Breast epithelium (tissue), 4 donors: ENCODE data around the gene GPR137. TPM values are rescaled to one million over a fixed set of nuclear protein-coding genes. Genes with fewer than 3 reads are reported as not detected.
"Not testable (repeated sequence)": the region's sequence is repeated elsewhere in the genome, so short reads cannot be mapped to it uniquely, and the experiment has no call there.

Experiments
- DNase-seq, 2 donors: peaks; one replicate each; pipeline ENCODE4 v3.0.0-alpha.2; 2019; ENCODE audit warnings: low spot score in 2 of 2
- H3K27ac ChIP-seq, 2 donors: fragments of 200-600 bp; sonication (generic) in 1 of 2; one replicate each; pipeline ENCODE4 v1.5.1; 2016 to 2019; ENCODE audit warnings: mild to moderate bottlenecking in 1 of 2
- H3K27me3 ChIP-seq, 2 donors: fragments of 200-600 bp; sonication (generic) in 1 of 2; one replicate each; pipeline versions ENCODE4 v1.5.1 to v1.6.0; 2017 to 2019; ENCODE audit warnings: control low read depth in 1 of 2, mild to moderate bottlenecking in 1 of 2
- H3K36me3 ChIP-seq: fragments of 200-600 bp; one replicate; pipeline ENCODE4 v1.5.1; 2019
- H3K4me1 ChIP-seq, 2 donors: fragments of 200-600 bp; sonication (generic); one replicate each; pipeline ENCODE4 v1.5.1; 2016 to 2019; ENCODE audit warnings: control low read depth in 1 of 2
- H3K4me3 ChIP-seq, 3 donors: fragments of 200-600 bp; sonication (generic); 1 replicate in 2 of 3; 2 replicates in 1 of 3; pipeline ENCODE4 v1.5.1; 2016 to 2019; ENCODE audit warnings: mild to moderate bottlenecking in 3 of 3, moderate library complexity in 2 of 3
- H3K9me3 ChIP-seq, 2 donors: fragments of 200-600 bp; sonication (generic) in 1 of 2; one replicate each; pipeline ENCODE4 v1.5.1; 2016 to 2019; ENCODE audit warnings: control low read depth in 1 of 2
- POLR2A ChIP-seq: fragments of 450-650 bp; IDR thresholded peaks from one replicate; pipeline ENCODE4 v1.6.1; 2016; ENCODE audit warnings: antibody characterized with exemption, mild to moderate bottlenecking, moderate library complexity
- POLR2AphosphoS5 ChIP-seq, 3 donors: sonication (generic); formaldehyde crosslinking; IDR thresholded peaks; one replicate each; pipeline ENCODE4 v1.6.1; 2017; ENCODE audit warnings: antibody characterized with exemption in 3 of 3
- intact Hi-C: fragments of 100-400 bp; cut with DNase I; formaldehyde crosslinking; loops from one replicate; pipeline ENCODE4 v1.15.1; 2023; ENCODE audit warnings: low total_unique reads
- total RNA-seq, 3 donors: library from RNA; depleted of rRNA; stranded (reverse); fragments of >200 nt; gene quantifications; one replicate each; pipeline ENCODE4 v1.1.0, GENCODE V29; 2016
- TF ChIP-seq, protein P1 (sequence below), 3 donors: fragments of 450-650 bp; IDR thresholded peaks; one replicate each; pipeline ENCODE4 v1.5.1; 2016 to 2017; ENCODE audit warnings: antibody characterized with exemption in 3 of 3, mild to moderate bottlenecking in 3 of 3, moderate library complexity in 3 of 3

GPR137 gene
- total RNA-seq, 3 donors from 2014 or later: 8.9 to 14.7 (median 11.1) TPM

GRCh38 chr11:64321533-64321932 lies 35.9 kb downstream of the GPR137 start:
- DNase-seq: peak in 1 of 2 donors; percentile 92
- Histone ChIP-seq H3K36me3 (no peaks in the 10 kb centered on the region), H3K4me1 (peaks cover 0 to 13% of the 10 kb centered on the region in 2 donors), H3K4me3 (no peak overlapping the region), H3K27me3 (no peaks in the 10 kb centered on the region), H3K27ac (peak overlapping the region; percentile 81 to 98), H3K9me3 (no peaks in the 10 kb centered on the region)
- peak in 2 of 3 donors; percentile 41 to 67 for TF ChIP-seq POLR2AphosphoS5 (IDR thresholded peaks at IDR 0.05)
- TF ChIP-seq, protein P1, sequence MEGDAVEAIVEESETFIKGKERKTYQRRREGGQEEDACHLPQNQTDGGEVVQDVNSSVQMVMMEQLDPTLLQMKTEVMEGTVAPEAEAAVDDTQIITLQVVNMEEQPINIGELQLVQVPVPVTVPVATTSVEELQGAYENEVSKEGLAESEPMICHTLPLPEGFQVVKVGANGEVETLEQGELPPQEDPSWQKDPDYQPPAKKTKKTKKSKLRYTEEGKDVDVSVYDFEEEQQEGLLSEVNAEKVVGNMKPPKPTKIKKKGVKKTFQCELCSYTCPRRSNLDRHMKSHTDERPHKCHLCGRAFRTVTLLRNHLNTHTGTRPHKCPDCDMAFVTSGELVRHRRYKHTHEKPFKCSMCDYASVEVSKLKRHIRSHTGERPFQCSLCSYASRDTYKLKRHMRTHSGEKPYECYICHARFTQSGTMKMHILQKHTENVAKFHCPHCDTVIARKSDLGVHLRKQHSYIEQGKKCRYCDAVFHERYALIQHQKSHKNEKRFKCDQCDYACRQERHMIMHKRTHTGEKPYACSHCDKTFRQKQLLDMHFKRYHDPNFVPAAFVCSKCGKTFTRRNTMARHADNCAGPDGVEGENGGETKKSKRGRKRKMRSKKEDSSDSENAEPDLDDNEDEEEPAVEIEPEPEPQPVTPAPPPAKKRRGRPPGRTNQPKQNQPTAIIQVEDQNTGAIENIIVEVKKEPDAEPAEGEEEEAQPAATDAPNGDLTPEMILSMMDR (IDR thresholded peaks at IDR 0.05): no peak
- intact Hi-C loops: no loop called here

- no peak overlapping the region for H3K4me3 ChIP-seq
- no peaks in the 10 kb centered on the region for H3K9me3 ChIP-seq
- no peaks in the 10 kb centered on the region for H3K27me3 ChIP-seq
- intact Hi-C loops: no loop called here
- no peak for DNase-seq
- no peak for TF ChIP-seq POLR2A
- TF ChIP-seq POLR2AphosphoS5 (IDR thresholded peaks at IDR 0.05): no peak
- TF ChIP-seq, protein P1 (IDR thresholded peaks at IDR 0.05): no peak
- H3K27ac ChIP-seq: peak overlapping the region; percentile 73 to 98
- H3K36me3 ChIP-seq: no peaks in the 10 kb centered on the region
- peaks cover 0 to 9% of the 10 kb centered on the region in 2 donors for H3K4me1 ChIP-seq
Measured at GRCh38 chr11:64322925-64323260, 37.2 kb downstream of the GPR137 start.

DNA sequence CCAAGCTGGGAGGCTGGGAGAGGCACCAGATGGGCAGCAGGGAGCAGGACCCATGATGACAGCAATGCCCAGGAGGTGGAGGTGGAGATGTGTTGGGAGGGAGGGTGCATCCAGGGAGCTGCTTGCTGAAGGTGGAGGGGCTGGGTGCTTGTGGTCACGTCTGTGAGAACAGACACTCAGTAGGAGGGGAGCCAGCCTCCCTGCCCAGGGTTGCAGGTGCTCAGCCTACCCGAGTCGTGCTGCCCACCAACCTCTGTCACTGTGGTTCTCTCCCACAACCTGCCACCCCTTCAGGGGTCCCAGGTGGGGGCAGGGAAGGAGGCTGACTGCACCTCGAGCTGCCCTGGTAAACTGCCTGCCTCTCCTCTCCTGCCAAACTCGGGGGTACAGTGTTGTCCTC lies 37.7 kb downstream of the GPR137 start:
- Histone ChIP-seq H3K4me1 (peaks cover 0 to 9% of the 10 kb centered on the region in 2 donors), H3K27ac (peak overlapping the region; percentile 73 to 98), H3K36me3 (no peaks in the 10 kb centered on the region), H3K4me3 (no peak overlapping the region), H3K9me3 (no peaks in the 10 kb centered on the region), H3K27me3 (no peaks in the 10 kb centered on the region)
- TF ChIP-seq, protein P1 (IDR thresholded peaks at IDR 0.05): no peak
- TF ChIP-seq POLR2AphosphoS5 (IDR thresholded peaks at IDR 0.05): no peak
- TF ChIP-seq POLR2A: no peak
- DNase-seq: no peak
- intact Hi-C loops: no loop called here

DNA sequence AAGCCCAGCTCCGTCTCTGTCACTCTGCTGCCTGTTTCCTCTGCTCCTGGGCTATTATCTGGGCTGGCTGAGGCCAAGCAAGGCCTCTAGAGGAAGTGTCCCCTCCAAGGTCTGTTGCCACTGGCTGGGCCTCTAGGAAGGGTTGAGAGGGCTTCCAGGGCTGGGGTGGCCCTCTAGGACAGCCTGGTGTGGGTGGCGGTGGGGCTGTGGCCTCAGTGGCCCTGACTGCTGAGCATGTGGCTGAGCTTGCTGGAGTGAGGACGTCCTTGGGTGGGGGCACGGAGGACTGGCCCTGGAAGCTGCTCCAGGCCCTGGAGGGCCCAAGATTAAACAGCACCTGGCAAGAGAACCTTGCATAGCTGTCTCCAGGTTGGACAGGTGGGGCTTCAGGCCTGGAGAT lies 38.3 kb downstream of the GPR137 start:
- H3K4me1 ChIP-seq, H3K27me3 ChIP-seq, H3K4me3 ChIP-seq, H3K9me3 ChIP-seq, intact Hi-C loops, H3K36me3 ChIP-seq, DNase-seq: not testable (repeated sequence)
- H3K27ac ChIP-seq: peak overlapping the region; percentile 73 to 98

GRCh38 chr11:64324692-64325469 lies 39.2 kb downstream of the GPR137 start:
- H3K36me3 ChIP-seq: no peaks in the 10 kb centered on the region
- DNase-seq: peak in 1 of 2 donors; percentile 71
- intact Hi-C loops: no loop called here
- no peaks in the 10 kb centered on the region for H3K9me3 ChIP-seq
- H3K4me3 ChIP-seq: no peak overlapping the region
- peak overlapping the region; percentile 73 to 98 for H3K27ac ChIP-seq
- no peaks in the 10 kb centered on the region for H3K4me1 ChIP-seq
- H3K27me3 ChIP-seq: no peaks in the 10 kb centered on the region
- TF ChIP-seq POLR2A: no peak
- TF ChIP-seq POLR2AphosphoS5 (IDR thresholded peaks at IDR 0.05): no peak
- TF ChIP-seq, protein P1 (IDR thresholded peaks at IDR 0.05): no peak
